HCT116 (cell line): ENCODE measurements around the gene KMT2C.

ENCODE experiments used
- EZH2phosphoT487 ChIP-seq: fragments of 200-600 bp; IDR thresholded peaks from 2 replicates; pipeline ENCODE4 v1.6.1; 2018; ENCODE audit warnings: antibody characterized with exemption, borderline replicate concordance
- POLR2A ChIP-seq: IDR thresholded peaks from 2 replicates; pipeline ENCODE4 v1.7.0; 2011; ENCODE audit warnings: borderline replicate concordance; ENCODE audit not compliant: insufficient read depth, insufficient read length; ENCODE audit errors: extremely low read depth
- POLR2AphosphoS5 ChIP-seq: IDR thresholded peaks from 2 replicates; pipeline ENCODE4 v1.6.1; 2011; ENCODE audit warnings: mild to moderate bottlenecking, low read depth, low read length, moderate library complexity
- SIN3A ChIP-seq: IDR thresholded peaks from 2 replicates; pipeline ENCODE4 v1.6.1; 2012; ENCODE audit warnings: low read depth
- TCF7L2 ChIP-seq: IDR thresholded peaks from 2 replicates; pipeline ENCODE4 v1.7.0; 2011; ENCODE audit warnings: borderline replicate concordance, inconsistent platforms; ENCODE audit not compliant: insufficient read depth, insufficient read length; ENCODE audit errors: extremely low read depth
- YY1 ChIP-seq: IDR thresholded peaks from 2 replicates; pipeline ENCODE4 v1.6.1; 2011; ENCODE audit warnings: low read length, low read depth, moderate library complexity, mild to moderate bottlenecking; ENCODE audit not compliant: insufficient replicate concordance; ENCODE audit errors: extremely low read depth
- ZNF274 ChIP-seq: fragments of 200-500 bp; sonication (Bioruptor generic); IDR thresholded peaks from 2 replicates; pipeline ENCODE4 v1.6.1; 2014; ENCODE audit warnings: mild to moderate bottlenecking, low read depth, low read length, inconsistent platforms
- TF ChIP-seq, protein P1 (sequence below), 3 experiments: fragments of 200-600 bp in 1 of 3; sonication (generic) in 1 of 3; IDR thresholded peaks in 2 of 3; conservative IDR thresholded peaks in 1 of 3; 2 replicates each; pipeline ENCODE4 v1.5.1; 2012 to 2017; ENCODE audit warnings: low read depth in 2 of 3, low read length in 2 of 3, antibody characterized with exemption in 1 of 3, borderline replicate concordance in 1 of 3, control low read depth in 1 of 3, mild to moderate bottlenecking in 1 of 3, mixed read lengths in 1 of 3, mixed run types in 1 of 3, moderate library complexity in 1 of 3; ENCODE audit not compliant: insufficient read depth in 1 of 3
- TF ChIP-seq, protein P2 (sequence below): IDR thresholded peaks from 2 replicates; pipeline ENCODE4 v1.6.1; 2011; ENCODE audit warnings: mild to moderate bottlenecking, low read length, moderate library complexity; ENCODE audit not compliant: insufficient replicate concordance; ENCODE audit errors: extremely low read depth

DNA sequence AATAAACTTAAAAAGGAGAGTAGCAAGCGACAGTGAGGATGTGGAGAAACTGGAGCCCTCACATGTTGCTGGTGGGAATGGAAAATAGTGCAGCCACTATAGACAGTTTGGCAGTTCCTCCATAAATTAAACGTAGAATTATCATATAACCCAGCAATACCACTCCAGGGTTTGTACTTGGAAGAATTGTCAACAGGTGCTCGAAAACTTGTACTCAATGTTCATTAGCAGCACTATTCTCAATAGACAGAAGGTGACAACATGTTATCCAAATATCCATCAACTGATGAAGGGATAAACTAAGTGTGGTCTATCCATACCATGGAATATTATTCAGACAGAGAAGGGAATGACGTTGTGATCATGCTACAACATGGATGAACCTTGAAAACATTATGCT, 338.5 kb downstream of the KMT2C start:
- TF ChIP-seq, protein P1, sequence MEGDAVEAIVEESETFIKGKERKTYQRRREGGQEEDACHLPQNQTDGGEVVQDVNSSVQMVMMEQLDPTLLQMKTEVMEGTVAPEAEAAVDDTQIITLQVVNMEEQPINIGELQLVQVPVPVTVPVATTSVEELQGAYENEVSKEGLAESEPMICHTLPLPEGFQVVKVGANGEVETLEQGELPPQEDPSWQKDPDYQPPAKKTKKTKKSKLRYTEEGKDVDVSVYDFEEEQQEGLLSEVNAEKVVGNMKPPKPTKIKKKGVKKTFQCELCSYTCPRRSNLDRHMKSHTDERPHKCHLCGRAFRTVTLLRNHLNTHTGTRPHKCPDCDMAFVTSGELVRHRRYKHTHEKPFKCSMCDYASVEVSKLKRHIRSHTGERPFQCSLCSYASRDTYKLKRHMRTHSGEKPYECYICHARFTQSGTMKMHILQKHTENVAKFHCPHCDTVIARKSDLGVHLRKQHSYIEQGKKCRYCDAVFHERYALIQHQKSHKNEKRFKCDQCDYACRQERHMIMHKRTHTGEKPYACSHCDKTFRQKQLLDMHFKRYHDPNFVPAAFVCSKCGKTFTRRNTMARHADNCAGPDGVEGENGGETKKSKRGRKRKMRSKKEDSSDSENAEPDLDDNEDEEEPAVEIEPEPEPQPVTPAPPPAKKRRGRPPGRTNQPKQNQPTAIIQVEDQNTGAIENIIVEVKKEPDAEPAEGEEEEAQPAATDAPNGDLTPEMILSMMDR (IDR thresholded peaks at IDR 0.05 in 2 of 3, conservative IDR thresholded peaks at IDR 0.05 in 1 of 3; ENCODE audit: borderline replicate concordance in 1 of 3, insufficient read depth in 1 of 3, low read depth in 2 of 3, low read length in 2 of 3): no peak
- TF ChIP-seq POLR2A: no peak
- TF ChIP-seq, protein P2, sequence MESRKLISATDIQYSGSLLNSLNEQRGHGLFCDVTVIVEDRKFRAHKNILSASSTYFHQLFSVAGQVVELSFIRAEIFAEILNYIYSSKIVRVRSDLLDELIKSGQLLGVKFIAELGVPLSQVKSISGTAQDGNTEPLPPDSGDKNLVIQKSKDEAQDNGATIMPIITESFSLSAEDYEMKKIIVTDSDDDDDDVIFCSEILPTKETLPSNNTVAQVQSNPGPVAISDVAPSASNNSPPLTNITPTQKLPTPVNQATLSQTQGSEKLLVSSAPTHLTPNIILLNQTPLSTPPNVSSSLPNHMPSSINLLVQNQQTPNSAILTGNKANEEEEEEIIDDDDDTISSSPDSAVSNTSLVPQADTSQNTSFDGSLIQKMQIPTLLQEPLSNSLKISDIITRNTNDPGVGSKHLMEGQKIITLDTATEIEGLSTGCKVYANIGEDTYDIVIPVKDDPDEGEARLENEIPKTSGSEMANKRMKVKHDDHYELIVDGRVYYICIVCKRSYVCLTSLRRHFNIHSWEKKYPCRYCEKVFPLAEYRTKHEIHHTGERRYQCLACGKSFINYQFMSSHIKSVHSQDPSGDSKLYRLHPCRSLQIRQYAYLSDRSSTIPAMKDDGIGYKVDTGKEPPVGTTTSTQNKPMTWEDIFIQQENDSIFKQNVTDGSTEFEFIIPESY: no peak
- TF ChIP-seq SIN3A: no peak
- no peak for TF ChIP-seq POLR2AphosphoS5
- no peak for TF ChIP-seq EZH2phosphoT487
- TF ChIP-seq TCF7L2: no peak
- no peak for TF ChIP-seq YY1
- no peak for TF ChIP-seq ZNF274
